SK-N-SH (cell line): Measurements from ENCODE around the gene CISD2. TPM values are rescaled to one million over a fixed set of nuclear protein-coding genes. Genes with fewer than 3 reads are reported as not detected.

ENCODE experiments used
- CHD2 ChIP-seq: fragments of 150-350 bp; IDR thresholded peaks from 2 replicates; pipeline ENCODE4 v1.6.1; 2018; ENCODE audit warnings: low read length; ENCODE audit not compliant: partially characterized antibody
- ELF1 ChIP-seq: IDR thresholded peaks from 2 replicates; pipeline ENCODE4 v1.4.0; 2012
- EP300 ChIP-seq, 2 experiments: IDR thresholded peaks; 2 replicates each; pipeline versions ENCODE4 v1.4.0 to v1.6.1; 2012; ENCODE audit warnings: borderline replicate concordance in 1 of 2, low read depth in 1 of 2, low read length in 1 of 2
- FOSL2 ChIP-seq: IDR thresholded peaks from 2 replicates; pipeline ENCODE4 v1.4.0; 2012; ENCODE audit warnings: low read depth, mild to moderate bottlenecking, moderate library complexity, borderline replicate concordance
- FOXJ3 ChIP-seq: sonication (generic); formaldehyde crosslinking; IDR thresholded peaks from 2 replicates; pipeline ENCODE4 v1.5.1; 2020; ENCODE audit warnings: mild to moderate bottlenecking, missing genetic modification reagents
- FOXM1 ChIP-seq: IDR thresholded peaks from 2 replicates; pipeline ENCODE4 v1.4.0; 2012; ENCODE audit warnings: low read depth, mild to moderate bottlenecking
- GABPA ChIP-seq: IDR thresholded peaks from 2 replicates; pipeline ENCODE4 v1.4.0; 2012; ENCODE audit warnings: low read depth, mild to moderate bottlenecking
- JUND ChIP-seq: IDR thresholded peaks from 2 replicates; pipeline ENCODE4 v1.4.0; 2012
- NFIC ChIP-seq: IDR thresholded peaks from 2 replicates; pipeline ENCODE4 v1.4.0; 2012; ENCODE audit warnings: borderline replicate concordance
- NRF1 ChIP-seq: IDR thresholded peaks from 2 replicates; pipeline ENCODE4 v1.6.1; 2012; ENCODE audit warnings: low read depth, mild to moderate bottlenecking, low read length
- POLR2AphosphoS5 ChIP-seq: IDR thresholded peaks from 2 replicates; pipeline ENCODE4 v1.6.1; 2012; ENCODE audit warnings: low read depth, low read length
- RAD21 ChIP-seq: IDR thresholded peaks from 2 replicates; pipeline ENCODE4 v1.6.1; 2012; ENCODE audit warnings: mild to moderate bottlenecking, low read length
- RXRA ChIP-seq: IDR thresholded peaks from 2 replicates; pipeline ENCODE4 v1.4.0; 2012; ENCODE audit warnings: low read depth, mild to moderate bottlenecking, borderline replicate concordance
- SMC3 ChIP-seq: IDR thresholded peaks from 2 replicates; pipeline ENCODE4 v1.6.1; 2012; ENCODE audit warnings: low read depth, low read length, improper control_type of control experiment
- TCF12 ChIP-seq: IDR thresholded peaks from 2 replicates; pipeline ENCODE4 v1.4.0; 2012
- TEAD4 ChIP-seq: IDR thresholded peaks from 2 replicates; pipeline ENCODE4 v1.4.0; 2012; ENCODE audit warnings: mild to moderate bottlenecking, borderline replicate concordance; ENCODE audit not compliant: insufficient read depth
- polyA plus RNA-seq, 3 experiments: library from polyadenylated mRNA; depleted of rRNA; stranded (reverse); fragments of >200 nt; gene quantifications; 2 replicates each; pipeline ENCODE4 v1.2.3, GENCODE V29; 2012
- TF ChIP-seq, protein P1 (sequence below): fragments of 150-350 bp; IDR thresholded peaks from 2 replicates; pipeline ENCODE4 v1.6.1; 2016; ENCODE audit warnings: mild to moderate bottlenecking, low read depth, low read length
- TF ChIP-seq, protein P2 (sequence below): fragments of 200-600 bp; sonication (generic); IDR thresholded peaks from 2 replicates; pipeline ENCODE4 v1.6.1; 2017; ENCODE audit warnings: antibody characterized with exemption, mild to moderate bottlenecking, moderate library complexity
- TF ChIP-seq, protein P3 (sequence below): IDR thresholded peaks from 2 replicates; pipeline ENCODE4 v1.4.0; 2012; ENCODE audit warnings: low read depth, borderline replicate concordance
- TF ChIP-seq, protein P4 (sequence below): IDR thresholded peaks from 2 replicates; pipeline ENCODE4 v1.4.0; 2012; ENCODE audit warnings: low read depth, borderline replicate concordance

Gene CISD2
- polyA plus RNA-seq, 1 of the 3 experiments (the other 2 are of a cell fraction), result 21.4 TPM

DNA sequence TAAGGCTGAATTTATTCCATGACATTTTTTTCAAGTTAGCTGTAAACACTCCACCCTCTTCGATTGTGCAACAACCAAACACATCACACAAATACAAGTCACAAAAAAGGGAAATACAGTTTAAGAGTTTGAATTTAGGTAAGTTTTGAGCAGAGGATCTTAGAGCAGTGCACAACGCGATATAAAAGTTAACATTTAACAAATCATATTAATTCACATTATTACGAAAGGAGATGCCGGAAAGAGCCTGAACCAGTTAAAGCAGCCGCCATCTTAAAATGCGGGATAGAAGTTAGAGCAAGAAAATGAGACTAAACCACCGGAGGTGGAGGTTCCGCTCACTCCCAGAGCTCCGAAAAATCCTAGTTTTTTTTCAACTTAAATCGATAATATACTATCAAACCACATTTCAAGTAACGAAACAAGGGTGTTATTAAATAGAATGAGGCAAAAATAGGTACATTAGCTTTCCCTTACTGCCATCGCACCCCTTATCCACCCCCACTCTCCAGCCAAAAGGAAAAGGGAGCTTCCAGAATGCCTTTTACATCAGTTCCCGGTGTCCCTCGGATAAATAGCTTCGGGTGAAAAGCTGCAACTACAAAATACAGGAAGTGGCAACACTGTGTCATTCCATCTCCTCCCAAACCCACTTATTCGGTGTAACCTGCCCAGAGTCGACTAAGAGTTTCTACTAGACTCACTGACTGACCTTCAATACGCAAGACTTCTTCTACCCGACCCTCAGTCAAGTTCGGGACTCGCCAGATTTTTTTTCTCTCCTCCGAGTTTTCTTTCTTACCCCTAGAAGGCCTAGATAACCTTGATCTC lies 43.3 kb upstream of the CISD2 start (continued):
- TF ChIP-seq, protein P1, sequence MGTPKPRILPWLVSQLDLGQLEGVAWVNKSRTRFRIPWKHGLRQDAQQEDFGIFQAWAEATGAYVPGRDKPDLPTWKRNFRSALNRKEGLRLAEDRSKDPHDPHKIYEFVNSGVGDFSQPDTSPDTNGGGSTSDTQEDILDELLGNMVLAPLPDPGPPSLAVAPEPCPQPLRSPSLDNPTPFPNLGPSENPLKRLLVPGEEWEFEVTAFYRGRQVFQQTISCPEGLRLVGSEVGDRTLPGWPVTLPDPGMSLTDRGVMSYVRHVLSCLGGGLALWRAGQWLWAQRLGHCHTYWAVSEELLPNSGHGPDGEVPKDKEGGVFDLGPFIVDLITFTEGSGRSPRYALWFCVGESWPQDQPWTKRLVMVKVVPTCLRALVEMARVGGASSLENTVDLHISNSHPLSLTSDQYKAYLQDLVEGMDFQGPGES, result no peak
- TF ChIP-seq FOXM1, result no peak
- no peak for TF ChIP-seq NRF1
- no peak for TF ChIP-seq TCF12
- TF ChIP-seq FOSL2, result no peak
- peak; percentile 61; the same call in 1 of the 2 replicates for TF ChIP-seq ELF1
- TF ChIP-seq RXRA, result no peak
- TF ChIP-seq RAD21, result no peak
- TF ChIP-seq TEAD4, result no peak
- no peak for TF ChIP-seq NFIC
- TF ChIP-seq JUND, result no peak
- no peak for TF ChIP-seq SMC3
- TF ChIP-seq, protein P2, sequence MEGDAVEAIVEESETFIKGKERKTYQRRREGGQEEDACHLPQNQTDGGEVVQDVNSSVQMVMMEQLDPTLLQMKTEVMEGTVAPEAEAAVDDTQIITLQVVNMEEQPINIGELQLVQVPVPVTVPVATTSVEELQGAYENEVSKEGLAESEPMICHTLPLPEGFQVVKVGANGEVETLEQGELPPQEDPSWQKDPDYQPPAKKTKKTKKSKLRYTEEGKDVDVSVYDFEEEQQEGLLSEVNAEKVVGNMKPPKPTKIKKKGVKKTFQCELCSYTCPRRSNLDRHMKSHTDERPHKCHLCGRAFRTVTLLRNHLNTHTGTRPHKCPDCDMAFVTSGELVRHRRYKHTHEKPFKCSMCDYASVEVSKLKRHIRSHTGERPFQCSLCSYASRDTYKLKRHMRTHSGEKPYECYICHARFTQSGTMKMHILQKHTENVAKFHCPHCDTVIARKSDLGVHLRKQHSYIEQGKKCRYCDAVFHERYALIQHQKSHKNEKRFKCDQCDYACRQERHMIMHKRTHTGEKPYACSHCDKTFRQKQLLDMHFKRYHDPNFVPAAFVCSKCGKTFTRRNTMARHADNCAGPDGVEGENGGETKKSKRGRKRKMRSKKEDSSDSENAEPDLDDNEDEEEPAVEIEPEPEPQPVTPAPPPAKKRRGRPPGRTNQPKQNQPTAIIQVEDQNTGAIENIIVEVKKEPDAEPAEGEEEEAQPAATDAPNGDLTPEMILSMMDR, result no peak
- no peak for TF ChIP-seq CHD2
- no peak for TF ChIP-seq FOXJ3
- TF ChIP-seq, protein P3, sequence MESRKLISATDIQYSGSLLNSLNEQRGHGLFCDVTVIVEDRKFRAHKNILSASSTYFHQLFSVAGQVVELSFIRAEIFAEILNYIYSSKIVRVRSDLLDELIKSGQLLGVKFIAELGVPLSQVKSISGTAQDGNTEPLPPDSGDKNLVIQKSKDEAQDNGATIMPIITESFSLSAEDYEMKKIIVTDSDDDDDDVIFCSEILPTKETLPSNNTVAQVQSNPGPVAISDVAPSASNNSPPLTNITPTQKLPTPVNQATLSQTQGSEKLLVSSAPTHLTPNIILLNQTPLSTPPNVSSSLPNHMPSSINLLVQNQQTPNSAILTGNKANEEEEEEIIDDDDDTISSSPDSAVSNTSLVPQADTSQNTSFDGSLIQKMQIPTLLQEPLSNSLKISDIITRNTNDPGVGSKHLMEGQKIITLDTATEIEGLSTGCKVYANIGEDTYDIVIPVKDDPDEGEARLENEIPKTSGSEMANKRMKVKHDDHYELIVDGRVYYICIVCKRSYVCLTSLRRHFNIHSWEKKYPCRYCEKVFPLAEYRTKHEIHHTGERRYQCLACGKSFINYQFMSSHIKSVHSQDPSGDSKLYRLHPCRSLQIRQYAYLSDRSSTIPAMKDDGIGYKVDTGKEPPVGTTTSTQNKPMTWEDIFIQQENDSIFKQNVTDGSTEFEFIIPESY, result no peak
- no peak for TF ChIP-seq EP300 (IDR thresholded peaks at IDR 0.05; ENCODE audit: borderline replicate concordance in 1 of 2, low read depth in 1 of 2, low read length in 1 of 2)
- peak; percentile 74 for TF ChIP-seq GABPA
- TF ChIP-seq, protein P4, sequence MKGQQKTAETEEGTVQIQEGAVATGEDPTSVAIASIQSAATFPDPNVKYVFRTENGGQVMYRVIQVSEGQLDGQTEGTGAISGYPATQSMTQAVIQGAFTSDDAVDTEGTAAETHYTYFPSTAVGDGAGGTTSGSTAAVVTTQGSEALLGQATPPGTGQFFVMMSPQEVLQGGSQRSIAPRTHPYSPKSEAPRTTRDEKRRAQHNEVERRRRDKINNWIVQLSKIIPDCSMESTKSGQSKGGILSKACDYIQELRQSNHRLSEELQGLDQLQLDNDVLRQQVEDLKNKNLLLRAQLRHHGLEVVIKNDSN, result no peak
- TF ChIP-seq POLR2AphosphoS5, result 0 out of 2 replicates have a peak, but pooled peaks have one; percentile 17
